Measurements from ENCODE around the gene ARV1. TPM values are rescaled to one million over a fixed set of nuclear protein-coding genes. Genes with fewer than 3 reads are reported as not detected.
"Not testable (repeated sequence)": the region's sequence is repeated elsewhere in the genome, so short reads cannot be mapped to it uniquely, and the experiment has no call there.

ARV1 gene
- total and polyA plus RNA-seq, 2 experiments from 2014 or later = 10.4 to 20.0 TPM

GRCh38 chr1:231045286-231045685 is 66.4 kb downstream of the ARV1 start:
- Histone ChIP-seq H3K4me1 (ENCODE audit: insufficient read depth) (no peaks in the 10 kb centered on the region; the same call in 1 of the 2 replicates), H3K36me3 (ENCODE audit: insufficient read depth) (no peaks in the 10 kb centered on the region), H3K27me3 (ENCODE audit: insufficient read depth) (peaks cover 78% of the 10 kb centered on the region), H3K4me3 (no peak overlapping the region), H3K27ac (ENCODE audit: low read depth) (no peak overlapping the region), H3K4me2 (no peak overlapping the region), H3K79me2 (replicated peaks; ENCODE audit: insufficient read depth) (no peaks in the 10 kb centered on the region), H4K20me1 (replicated peaks; ENCODE audit: insufficient read depth) (peaks cover 13% of the 10 kb centered on the region), H3K9me2 (ENCODE audit: insufficient read depth) (no peaks in the 10 kb centered on the region), H2AFZ (no peak overlapping the region), H3F3A (replicated peaks; ENCODE audit: low read depth) (no peaks in the 10 kb centered on the region)
- Mint-ChIP-seq H3K36me3 (ENCODE audit: low read depth) (no peaks in the 10 kb centered on the region; the same call in 2 of the 3 replicates), H3K4me3 (no peak overlapping the region), H3K4me1 (peaks cover 3% of the 10 kb centered on the region; the same call in 2 of the 3 replicates), H3K27me3 (ENCODE audit: insufficient read depth, low read depth, poor library complexity) (peaks cover 63% of the 10 kb centered on the region), H3K9me3 (no peaks in the 10 kb centered on the region), H3K27ac (no peak overlapping the region)
- no peak for TF ChIP-seq ZNF114 (CRISPR knock-in tag; IDR thresholded peaks at IDR 0.05)
- TF ChIP-seq POLR2AphosphoS5 (IDR thresholded peaks at IDR 0.05; ENCODE audit: low read depth) = no peak
- TF ChIP-seq EZH2phosphoT487 (IDR thresholded peaks at IDR 0.05; ENCODE audit: unreplicated experiment) = no peak
- no peak for TF ChIP-seq STAT1 (IDR thresholded peaks at IDR 0.05; ENCODE audit: unreplicated experiment)
- TF ChIP-seq, protein P1, sequence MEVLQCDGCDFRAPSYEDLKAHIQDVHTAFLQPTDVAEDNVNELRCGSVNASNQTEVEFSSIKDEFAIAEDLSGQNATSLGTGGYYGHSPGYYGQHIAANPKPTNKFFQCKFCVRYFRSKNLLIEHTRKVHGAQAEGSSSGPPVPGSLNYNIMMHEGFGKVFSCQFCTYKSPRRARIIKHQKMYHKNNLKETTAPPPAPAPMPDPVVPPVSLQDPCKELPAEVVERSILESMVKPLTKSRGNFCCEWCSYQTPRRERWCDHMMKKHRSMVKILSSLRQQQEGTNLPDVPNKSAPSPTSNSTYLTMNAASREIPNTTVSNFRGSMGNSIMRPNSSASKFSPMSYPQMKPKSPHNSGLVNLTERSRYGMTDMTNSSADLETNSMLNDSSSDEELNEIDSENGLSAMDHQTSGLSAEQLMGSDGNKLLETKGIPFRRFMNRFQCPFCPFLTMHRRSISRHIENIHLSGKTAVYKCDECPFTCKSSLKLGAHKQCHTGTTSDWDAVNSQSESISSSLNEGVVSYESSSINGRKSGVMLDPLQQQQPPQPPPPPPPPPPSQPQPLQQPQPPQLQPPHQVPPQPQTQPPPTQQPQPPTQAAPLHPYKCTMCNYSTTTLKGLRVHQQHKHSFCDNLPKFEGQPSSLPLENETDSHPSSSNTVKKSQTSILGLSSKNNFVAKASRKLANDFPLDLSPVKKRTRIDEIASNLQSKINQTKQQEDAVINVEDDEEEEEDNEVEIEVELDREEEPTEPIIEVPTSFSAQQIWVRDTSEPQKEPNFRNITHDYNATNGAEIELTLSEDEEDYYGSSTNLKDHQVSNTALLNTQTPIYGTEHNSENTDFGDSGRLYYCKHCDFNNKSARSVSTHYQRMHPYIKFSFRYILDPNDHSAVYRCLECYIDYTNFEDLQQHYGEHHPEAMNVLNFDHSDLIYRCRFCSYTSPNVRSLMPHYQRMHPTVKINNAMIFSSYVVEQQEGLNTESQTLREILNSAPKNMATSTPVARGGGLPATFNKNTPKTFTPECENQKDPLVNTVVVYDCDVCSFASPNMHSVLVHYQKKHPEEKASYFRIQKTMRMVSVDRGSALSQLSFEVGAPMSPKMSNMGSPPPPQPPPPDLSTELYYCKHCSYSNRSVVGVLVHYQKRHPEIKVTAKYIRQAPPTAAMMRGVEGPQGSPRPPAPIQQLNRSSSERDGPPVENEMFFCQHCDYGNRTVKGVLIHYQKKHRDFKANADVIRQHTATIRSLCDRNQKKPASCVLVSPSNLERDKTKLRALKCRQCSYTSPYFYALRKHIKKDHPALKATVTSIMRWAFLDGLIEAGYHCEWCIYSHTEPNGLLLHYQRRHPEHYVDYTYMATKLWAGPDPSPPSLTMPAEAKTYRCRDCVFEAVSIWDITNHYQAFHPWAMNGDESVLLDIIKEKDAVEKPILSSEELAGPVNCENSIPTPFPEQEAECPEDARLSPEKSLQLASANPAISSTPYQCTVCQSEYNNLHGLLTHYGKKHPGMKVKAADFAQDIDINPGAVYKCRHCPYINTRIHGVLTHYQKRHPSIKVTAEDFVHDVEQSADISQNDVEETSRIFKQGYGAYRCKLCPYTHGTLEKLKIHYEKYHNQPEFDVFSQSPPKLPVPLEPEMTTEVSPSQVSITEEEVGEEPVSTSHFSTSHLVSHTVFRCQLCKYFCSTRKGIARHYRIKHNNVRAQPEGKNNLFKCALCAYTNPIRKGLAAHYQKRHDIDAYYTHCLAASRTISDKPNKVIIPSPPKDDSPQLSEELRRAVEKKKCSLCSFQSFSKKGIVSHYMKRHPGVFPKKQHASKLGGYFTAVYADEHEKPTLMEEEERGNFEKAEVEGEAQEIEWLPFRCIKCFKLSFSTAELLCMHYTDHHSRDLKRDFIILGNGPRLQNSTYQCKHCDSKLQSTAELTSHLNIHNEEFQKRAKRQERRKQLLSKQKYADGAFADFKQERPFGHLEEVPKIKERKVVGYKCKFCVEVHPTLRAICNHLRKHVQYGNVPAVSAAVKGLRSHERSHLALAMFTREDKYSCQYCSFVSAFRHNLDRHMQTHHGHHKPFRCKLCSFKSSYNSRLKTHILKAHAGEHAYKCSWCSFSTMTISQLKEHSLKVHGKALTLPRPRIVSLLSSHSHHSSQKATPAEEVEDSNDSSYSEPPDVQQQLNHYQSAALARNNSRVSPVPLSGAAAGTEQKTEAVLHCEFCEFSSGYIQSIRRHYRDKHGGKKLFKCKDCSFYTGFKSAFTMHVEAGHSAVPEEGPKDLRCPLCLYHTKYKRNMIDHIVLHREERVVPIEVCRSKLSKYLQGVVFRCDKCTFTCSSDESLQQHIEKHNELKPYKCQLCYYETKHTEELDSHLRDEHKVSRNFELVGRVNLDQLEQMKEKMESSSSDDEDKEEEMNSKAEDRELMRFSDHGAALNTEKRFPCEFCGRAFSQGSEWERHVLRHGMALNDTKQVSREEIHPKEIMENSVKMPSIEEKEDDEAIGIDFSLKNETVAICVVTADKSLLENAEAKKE (CRISPR knock-in tag; IDR thresholded peaks at IDR 0.05) = no peak
- no peak for TF ChIP-seq REST (IDR thresholded peaks at IDR 0.05; ENCODE audit: unreplicated experiment)
- TF ChIP-seq CREB1 (CRISPR knock-in tag; IDR thresholded peaks at IDR 0.05; ENCODE audit: low read depth) = no peak
- no peak for TF ChIP-seq NANOG (IDR thresholded peaks at IDR 0.05; ENCODE audit: borderline replicate concordance)
- no peak for TF ChIP-seq JUNB (IDR thresholded peaks at IDR 0.05; ENCODE audit: unreplicated experiment)
- no peak for TF ChIP-seq ETS1 (IDR thresholded peaks at IDR 0.05)
- ATAC-seq = no peak
- DNase-seq (ENCODE audit: low spot score) = no peak

GRCh38 chr1:231045921-231046729 is 67.2 kb downstream of the ARV1 start:
- not testable (repeated sequence) for H2AFZ ChIP-seq; H3K9me2 ChIP-seq (ENCODE audit: insufficient read depth); H3K36me3 Mint-ChIP-seq (ENCODE audit: low read depth); H3K4me3 ChIP-seq; H3K4me2 ChIP-seq; H3K36me3 ChIP-seq (ENCODE audit: insufficient read depth); H3K9me3 Mint-ChIP-seq; H3K4me3 Mint-ChIP-seq; DNase-seq (ENCODE audit: low spot score); H3F3A ChIP-seq (replicated peaks; ENCODE audit: low read depth); H3K27ac ChIP-seq (ENCODE audit: low read depth); H3K4me1 Mint-ChIP-seq; ATAC-seq; H3K4me1 ChIP-seq (ENCODE audit: insufficient read depth); H3K27ac Mint-ChIP-seq; H3K79me2 ChIP-seq (replicated peaks; ENCODE audit: insufficient read depth)
- Histone ChIP-seq H4K20me1 (replicated peaks; ENCODE audit: insufficient read depth) (peaks cover 13% of the 10 kb centered on the region), H3K27me3 (ENCODE audit: insufficient read depth) (peaks cover 70% of the 10 kb centered on the region)
- H3K27me3 Mint-ChIP-seq (ENCODE audit: insufficient read depth, low read depth, poor library complexity) = peaks cover 56% of the 10 kb centered on the region

All from GM23338 (cell line).